KMS-11 (cell line): ENCODE results near the gene IL12RB2.

Experiments used
- H2AFZ ChIP-seq: fragments of 200-600 bp; sonication (generic); 2 replicates; pipeline ENCODE4 v1.6.1; 2016; ENCODE audit warnings: antibody characterized with exemption, mixed run types, low read depth
- H3K27ac ChIP-seq: fragments of 200-600 bp; sonication (generic); 2 replicates; pipeline ENCODE4 v1.6.1; 2016; ENCODE audit warnings: mild to moderate bottlenecking, mixed run types
- H3K27me3 ChIP-seq: fragments of 200-600 bp; sonication (generic); 2 replicates; pipeline ENCODE4 v1.6.1; 2017; ENCODE audit warnings: mild to moderate bottlenecking, low read depth, mixed run types, moderate library complexity; ENCODE audit not compliant: insufficient read depth
- H3K36me3 ChIP-seq: fragments of 200-600 bp; sonication (generic); 2 replicates; pipeline ENCODE4 v1.6.1; 2017; ENCODE audit warnings: mild to moderate bottlenecking, mixed run types; ENCODE audit not compliant: insufficient read depth
- H3K4me1 ChIP-seq: fragments of 200-600 bp; sonication (generic); 2 replicates; pipeline ENCODE4 v1.6.1; 2016; ENCODE audit warnings: mild to moderate bottlenecking, low read depth, mixed run types; ENCODE audit not compliant: poor library complexity, severe bottlenecking
- H3K4me2 ChIP-seq: fragments of 200-600 bp; sonication (generic); 2 replicates; pipeline ENCODE4 v1.7.0; 2016; ENCODE audit warnings: mild to moderate bottlenecking, mixed run types
- H3K4me3 ChIP-seq: fragments of 200-600 bp; sonication (generic); IDR thresholded peaks from 2 replicates; pipeline ENCODE4 v1.6.1; 2017; ENCODE audit warnings: low read depth, low read length, mixed read lengths; ENCODE audit not compliant: insufficient read depth
- H3K79me2 ChIP-seq: fragments of 200-600 bp; sonication (generic); 2 replicates; pipeline ENCODE4 v1.6.1; 2016; ENCODE audit warnings: low read depth, mixed run types; ENCODE audit not compliant: insufficient read depth
- H3K9ac ChIP-seq: fragments of 200-600 bp; sonication (generic); 2 replicates; pipeline ENCODE4 v1.6.1; 2016; ENCODE audit warnings: mild to moderate bottlenecking, mixed run types
- H4K20me1 ChIP-seq: fragments of 200-600 bp; sonication (generic); 2 replicates; pipeline ENCODE4 v1.6.1; 2016; ENCODE audit warnings: mild to moderate bottlenecking, mixed run types; ENCODE audit not compliant: insufficient read depth
- TF ChIP-seq, protein P1 (sequence below): fragments of 200-600 bp; sonication (generic); conservative IDR thresholded peaks from 2 replicates; pipeline ENCODE4 v1.6.1; 2017; ENCODE audit warnings: low read depth, mild to moderate bottlenecking, antibody characterized with exemption, low read length, moderate library complexity, mixed read lengths

The IL12RB2 gene

DNA sequence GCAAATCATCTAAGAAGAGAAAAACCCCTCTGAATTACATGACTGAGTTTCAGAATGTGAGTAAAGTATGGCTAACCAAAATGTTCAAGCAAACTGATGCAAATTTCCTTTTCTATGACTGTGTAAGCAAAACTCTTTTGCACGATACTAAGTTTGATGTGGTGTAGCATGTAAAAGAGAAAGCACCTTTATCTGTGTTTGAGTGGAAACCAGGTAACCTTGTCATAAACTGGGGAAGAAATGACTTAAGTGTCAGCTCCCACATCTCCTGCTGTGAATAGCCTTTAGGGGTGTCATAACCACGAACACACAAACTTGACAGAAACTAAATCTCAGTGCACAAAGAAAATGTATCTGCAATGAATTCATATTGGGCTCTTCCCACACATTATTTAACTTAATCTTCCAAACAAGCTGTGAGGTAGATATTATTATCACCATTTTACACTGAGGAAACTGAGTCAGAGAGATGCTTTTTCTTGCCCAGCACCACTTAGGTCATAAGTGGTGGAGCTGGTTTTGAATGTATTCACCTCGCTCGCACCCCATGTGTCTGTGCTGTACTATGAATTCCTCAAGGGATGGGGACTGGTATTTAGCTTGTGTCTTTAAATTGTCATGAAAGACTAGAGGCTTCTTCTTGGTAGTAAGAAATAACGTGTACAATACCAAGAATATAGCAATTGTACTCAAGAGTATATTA, 32.9 kb upstream of the IL12RB2 start:
- Histone ChIP-seq H3K4me2 (no peak overlapping the region), H3K36me3 (no peaks in the 10 kb centered on the region), H3K27me3 (no peaks in the 10 kb centered on the region), H3K9ac (no peak overlapping the region), H4K20me1 (no peaks in the 10 kb centered on the region), H2AFZ (no peak overlapping the region), H3K79me2 (no peaks in the 10 kb centered on the region), H3K4me1 (no peaks in the 10 kb centered on the region), H3K4me3 (no peak overlapping the region), H3K27ac (no peak overlapping the region)
- TF ChIP-seq, protein P1, sequence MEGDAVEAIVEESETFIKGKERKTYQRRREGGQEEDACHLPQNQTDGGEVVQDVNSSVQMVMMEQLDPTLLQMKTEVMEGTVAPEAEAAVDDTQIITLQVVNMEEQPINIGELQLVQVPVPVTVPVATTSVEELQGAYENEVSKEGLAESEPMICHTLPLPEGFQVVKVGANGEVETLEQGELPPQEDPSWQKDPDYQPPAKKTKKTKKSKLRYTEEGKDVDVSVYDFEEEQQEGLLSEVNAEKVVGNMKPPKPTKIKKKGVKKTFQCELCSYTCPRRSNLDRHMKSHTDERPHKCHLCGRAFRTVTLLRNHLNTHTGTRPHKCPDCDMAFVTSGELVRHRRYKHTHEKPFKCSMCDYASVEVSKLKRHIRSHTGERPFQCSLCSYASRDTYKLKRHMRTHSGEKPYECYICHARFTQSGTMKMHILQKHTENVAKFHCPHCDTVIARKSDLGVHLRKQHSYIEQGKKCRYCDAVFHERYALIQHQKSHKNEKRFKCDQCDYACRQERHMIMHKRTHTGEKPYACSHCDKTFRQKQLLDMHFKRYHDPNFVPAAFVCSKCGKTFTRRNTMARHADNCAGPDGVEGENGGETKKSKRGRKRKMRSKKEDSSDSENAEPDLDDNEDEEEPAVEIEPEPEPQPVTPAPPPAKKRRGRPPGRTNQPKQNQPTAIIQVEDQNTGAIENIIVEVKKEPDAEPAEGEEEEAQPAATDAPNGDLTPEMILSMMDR, result no peak

DNA sequence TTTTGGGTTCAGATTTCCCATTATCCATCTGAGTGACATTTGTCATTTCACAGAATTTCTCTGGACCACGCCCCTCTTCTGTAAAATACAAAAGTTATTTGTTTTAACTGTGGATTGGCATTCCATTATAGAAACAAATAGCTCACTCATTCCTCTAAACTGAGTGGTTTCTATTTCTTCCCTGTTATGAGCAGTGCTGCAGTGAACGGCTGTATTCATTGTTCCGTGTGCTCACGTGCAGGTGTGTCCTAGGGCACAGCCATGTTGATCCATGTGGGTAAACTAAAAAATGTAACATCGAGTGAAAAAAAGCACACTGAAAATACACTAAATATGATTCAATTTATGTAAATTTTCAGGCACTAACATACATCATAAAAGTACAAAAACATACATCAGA, 27.0 kb upstream of the IL12RB2 start:
- TF ChIP-seq, protein P1, result no peak
- H3K27ac ChIP-seq, result no peak overlapping the region
- H3K4me2 ChIP-seq, result no peak overlapping the region
- H4K20me1 ChIP-seq, result no peaks in the 10 kb centered on the region
- no peak overlapping the region for H2AFZ ChIP-seq
- H3K27me3 ChIP-seq, result no peaks in the 10 kb centered on the region
- H3K4me3 ChIP-seq, result no peak overlapping the region
- no peaks in the 10 kb centered on the region for H3K36me3 ChIP-seq
- no peaks in the 10 kb centered on the region for H3K79me2 ChIP-seq
- no peaks in the 10 kb centered on the region for H3K4me1 ChIP-seq
- H3K9ac ChIP-seq, result no peak overlapping the region

DNA sequence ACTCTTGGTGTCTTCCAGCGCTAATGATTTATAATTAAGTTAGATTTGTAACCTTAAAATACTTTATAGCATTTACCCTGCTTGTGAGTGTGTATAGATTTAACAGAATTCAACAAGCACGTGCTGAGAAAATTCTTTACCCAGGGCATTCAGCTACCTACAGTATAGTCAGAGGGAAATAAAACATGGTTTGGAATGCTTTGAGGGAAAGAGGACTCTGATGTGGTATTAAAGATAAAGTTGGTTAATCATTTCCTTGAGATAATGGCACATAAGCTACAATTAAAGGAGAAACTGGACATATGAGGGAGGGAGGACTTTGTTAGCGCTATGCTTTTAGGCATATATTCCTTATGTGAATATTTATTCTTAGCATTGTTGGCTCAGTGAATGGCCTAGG, 26.4 kb upstream of the IL12RB2 start:
- Histone ChIP-seq H3K4me2 (no peak overlapping the region), H3K27me3 (no peaks in the 10 kb centered on the region), H3K79me2 (no peaks in the 10 kb centered on the region), H3K4me1 (no peaks in the 10 kb centered on the region), H3K27ac (no peak overlapping the region), H3K36me3 (no peaks in the 10 kb centered on the region), H2AFZ (no peak overlapping the region), H4K20me1 (no peaks in the 10 kb centered on the region), H3K4me3 (no peak overlapping the region), H3K9ac (no peak overlapping the region)
- TF ChIP-seq, protein P1, result no peak

DNA sequence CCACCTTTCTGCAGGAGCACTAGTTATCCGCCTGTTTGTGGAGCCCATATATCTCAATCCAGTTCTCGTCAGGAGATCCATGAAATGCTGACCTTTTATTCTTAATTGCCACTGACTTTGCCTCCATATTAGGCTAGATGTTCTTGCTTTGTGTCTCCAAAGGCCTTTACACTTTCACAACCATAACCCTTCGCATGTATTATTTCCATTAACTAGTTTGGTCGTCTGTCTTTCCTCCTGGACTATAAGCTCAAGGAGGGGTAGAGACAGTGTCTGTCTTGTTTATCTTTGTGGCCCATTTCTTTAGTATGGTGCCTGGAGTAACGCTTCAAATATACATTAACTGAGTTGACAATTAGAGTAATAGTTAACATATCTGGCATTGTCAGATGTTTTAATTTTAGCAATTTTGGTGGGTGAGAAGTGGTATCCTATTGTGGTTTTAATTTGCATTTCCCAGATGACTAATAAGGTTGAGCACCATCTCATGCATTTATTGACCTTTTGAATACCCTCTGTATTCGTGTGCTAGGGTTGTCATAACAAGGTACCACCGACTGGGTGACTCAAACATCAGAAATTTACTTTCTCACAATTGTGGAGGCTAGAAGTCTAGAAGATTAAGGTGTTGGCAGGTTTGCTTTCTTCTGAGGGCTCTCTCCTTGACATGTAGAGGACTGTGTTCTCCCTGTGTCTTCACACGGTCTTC, 21.7 kb upstream of the IL12RB2 start:
- H3K4me2 ChIP-seq, result no peak overlapping the region
- H4K20me1 ChIP-seq, result no peaks in the 10 kb centered on the region

More for the DNA sequence above, 21.7 kb upstream of the IL12RB2 start:
- H3K36me3 ChIP-seq, result no peaks in the 10 kb centered on the region
- no peak overlapping the region for H2AFZ ChIP-seq
- H3K9ac ChIP-seq, result no peak overlapping the region
- H3K4me1 ChIP-seq, result no peaks in the 10 kb centered on the region
- TF ChIP-seq, protein P1, result no peak
- no peaks in the 10 kb centered on the region for H3K79me2 ChIP-seq
- no peak overlapping the region for H3K27ac ChIP-seq
- no peak overlapping the region for H3K4me3 ChIP-seq
- no peaks in the 10 kb centered on the region for H3K27me3 ChIP-seq
